GM23248 (cell line): Measurements from ENCODE around the gene MCF2L. TPM values are rescaled to one million over a fixed set of nuclear protein-coding genes. Genes with fewer than 3 reads are reported as not detected.

Experiments
- DNase-seq: peaks from one replicate; pipeline ENCODE4 v3.0.0-alpha.2; 2015
- H2AFZ ChIP-seq: fragments of 200-600 bp; sonication (generic); 2 replicates; pipeline ENCODE4 v1.6.1; 2016; ENCODE audit warnings: antibody characterized with exemption
- H3F3A ChIP-seq: fragments of 200-600 bp; sonication (generic); 2 replicates; pipeline ENCODE4 v1.6.1; 2016; ENCODE audit warnings: mild to moderate bottlenecking, antibody characterized with exemption, mixed run types; ENCODE audit not compliant: insufficient read depth
- H3K27ac ChIP-seq: fragments of 200-600 bp; sonication (generic); 2 replicates; pipeline ENCODE4 v1.5.1; 2016; ENCODE audit warnings: mild to moderate bottlenecking
- H3K27me3 ChIP-seq: fragments of 200-600 bp; sonication (generic); replicated peaks from 2 replicates; pipeline ENCODE4 v1.6.1; 2016; ENCODE audit warnings: mild to moderate bottlenecking; ENCODE audit not compliant: insufficient read depth
- H3K36me3 ChIP-seq: fragments of 200-600 bp; sonication (generic); 2 replicates; pipeline ENCODE4 v1.6.1; 2016; ENCODE audit warnings: low read depth, mild to moderate bottlenecking
- H3K4me1 ChIP-seq: fragments of 200-600 bp; sonication (generic); 2 replicates; pipeline ENCODE4 v1.6.1; 2016; ENCODE audit warnings: mild to moderate bottlenecking; ENCODE audit not compliant: insufficient read depth
- H3K4me2 ChIP-seq: fragments of 200-600 bp; sonication (generic); one replicate; pipeline ENCODE4 v1.6.1; 2016; ENCODE audit warnings: mild to moderate bottlenecking; ENCODE audit not compliant: unreplicated experiment
- H3K4me3 ChIP-seq: fragments of 200-600 bp; sonication (generic); 2 replicates; pipeline ENCODE4 v1.5.1; 2016; ENCODE audit warnings: mild to moderate bottlenecking
- H3K79me2 ChIP-seq: fragments of 200-600 bp; sonication (generic); 2 replicates; pipeline ENCODE4 v1.6.1; 2016; ENCODE audit warnings: mild to moderate bottlenecking; ENCODE audit not compliant: insufficient read depth
- H3K9ac ChIP-seq: fragments of 200-600 bp; sonication (generic); 2 replicates; pipeline ENCODE4 v1.6.1; 2016; ENCODE audit warnings: mild to moderate bottlenecking
- H3K9me2 ChIP-seq: fragments of 200-600 bp; sonication (generic); 2 replicates; pipeline ENCODE4 v1.6.1; 2016; ENCODE audit warnings: mixed run types, mild to moderate bottlenecking, moderate library complexity; ENCODE audit not compliant: insufficient read depth
- H3K9me3 ChIP-seq: fragments of 200-600 bp; sonication (generic); one replicate; pipeline ENCODE4 v1.6.1; 2017; ENCODE audit warnings: low read depth
- H4K20me1 ChIP-seq: fragments of 200-600 bp; sonication (generic); 2 replicates; pipeline ENCODE4 v1.6.0; 2016; ENCODE audit not compliant: insufficient read depth
- EZH2 ChIP-seq: fragments of 200-600 bp; sonication (generic); IDR thresholded peaks from 2 replicates; pipeline ENCODE4 v1.6.1; 2018; ENCODE audit warnings: antibody characterized with exemption, mild to moderate bottlenecking; ENCODE audit not compliant: insufficient read depth, poor library complexity, severe bottlenecking
- EZH2phosphoT487 ChIP-seq: fragments of 200-600 bp; sonication (generic); IDR thresholded peaks from 2 replicates; pipeline ENCODE4 v1.6.1; 2018; ENCODE audit warnings: antibody characterized with exemption, moderate library complexity, mild to moderate bottlenecking, low read depth; ENCODE audit not compliant: insufficient read depth
- WGBS, 2 experiments: methylation state at CpG; one replicate each; pipeline ENCODE4 v1.1.6; 2015 to 2017; ENCODE audit warnings: low lambda C conversion rate in 2 of 2, low coverage in 1 of 2; ENCODE audit errors: missing lambda C conversion rate in 2 of 2; 5-methylcytosine and 5-hydroxymethylcytosine counted together
- in situ Hi-C: fragments of 300-500 bp; cut with MboI; formaldehyde crosslinking; loops from 2 replicates; pipeline ENCODE4 v1.15.0; 2020
- polyA plus RNA-seq: library from polyadenylated mRNA; unstranded; fragments of >200 nt; fragmentation: Nextera tagmentation; extraction: Ambion mirVana; gene quantifications from 2 replicates; pipeline ENCODE4 v1.2.1, GENCODE V29; 2016
- total RNA-seq: library from RNA; depleted of rRNA; stranded (reverse); fragments of >200 nt; shearing (Covaris generic); gene quantifications from 2 replicates; pipeline ENCODE4 v1.2.3, GENCODE V29; 2014

The MCF2L gene
- total and polyA plus RNA-seq, 2 experiments from 2014 or later = not detected

DNA sequence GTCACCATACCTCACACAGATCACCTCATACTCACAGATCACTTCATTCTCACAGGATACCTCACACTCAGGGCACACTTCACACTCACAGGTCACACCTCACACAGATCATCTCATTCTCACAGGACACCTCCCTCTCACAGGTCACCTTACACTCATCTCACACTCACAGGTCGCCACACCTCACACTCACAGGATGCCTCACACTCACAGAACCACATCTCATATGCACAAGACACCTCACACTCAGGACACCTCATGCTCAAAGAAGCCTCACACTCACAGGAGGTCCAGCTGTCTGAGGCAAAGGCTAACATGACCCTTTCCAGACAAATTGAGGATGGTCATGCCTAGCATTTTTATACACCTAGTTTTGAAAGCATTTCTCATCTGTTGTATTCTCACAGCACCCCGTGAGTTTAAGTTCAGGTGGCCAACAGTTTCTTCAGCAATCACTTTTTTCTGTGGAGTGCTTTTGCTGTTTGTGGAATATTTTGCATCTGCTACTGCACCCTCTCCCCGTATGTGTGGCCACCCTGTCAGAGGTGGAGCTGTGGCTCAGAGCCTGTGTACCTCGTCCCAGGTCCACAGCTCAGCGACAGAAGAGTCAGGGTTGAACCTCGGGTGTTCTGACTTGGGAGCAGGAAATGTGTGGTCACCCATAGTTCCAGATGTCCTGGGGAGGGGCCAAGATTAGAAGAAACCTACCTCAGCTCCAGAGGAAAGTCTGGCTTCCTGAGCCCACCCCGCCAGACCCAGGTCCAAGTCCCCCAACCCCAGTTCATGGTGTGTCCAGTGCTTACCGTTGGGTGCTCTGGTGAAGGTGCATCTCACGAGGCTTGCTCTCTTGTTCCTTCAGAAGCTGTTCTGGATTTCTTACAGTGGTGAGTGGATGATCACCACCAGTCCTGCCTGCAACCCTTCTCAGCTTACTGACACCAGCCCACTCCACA, 144.2 kb downstream of the MCF2L start:
- peaks cover 9% of the 10 kb centered on the region; the same call in 1 of the 2 replicates for H3K27me3 ChIP-seq
- H2AFZ ChIP-seq = no peak overlapping the region
- H3K9me3 ChIP-seq = no peaks in the 10 kb centered on the region
- 55 to 59% methylated on average over 9 of the region's 9 CpGs for WGBS, 2 experiments
- H4K20me1 ChIP-seq = no peaks in the 10 kb centered on the region
- no peak overlapping the region for H3K9ac ChIP-seq
- no peak for TF ChIP-seq EZH2phosphoT487
- no peak for TF ChIP-seq EZH2
- no peaks in the 10 kb centered on the region for H3K4me1 ChIP-seq
- H3K27ac ChIP-seq = no peak overlapping the region
- no peak for DNase-seq
- no peaks in the 10 kb centered on the region for H3K79me2 ChIP-seq
- H3K4me2 ChIP-seq = no peak overlapping the region
- H3K9me2 ChIP-seq = no peaks in the 10 kb centered on the region
- H3K36me3 ChIP-seq = no peaks in the 10 kb centered on the region
- in situ Hi-C loops = no loop called here
- no peak overlapping the region for H3K4me3 ChIP-seq
- no peaks in the 10 kb centered on the region for H3F3A ChIP-seq

DNA sequence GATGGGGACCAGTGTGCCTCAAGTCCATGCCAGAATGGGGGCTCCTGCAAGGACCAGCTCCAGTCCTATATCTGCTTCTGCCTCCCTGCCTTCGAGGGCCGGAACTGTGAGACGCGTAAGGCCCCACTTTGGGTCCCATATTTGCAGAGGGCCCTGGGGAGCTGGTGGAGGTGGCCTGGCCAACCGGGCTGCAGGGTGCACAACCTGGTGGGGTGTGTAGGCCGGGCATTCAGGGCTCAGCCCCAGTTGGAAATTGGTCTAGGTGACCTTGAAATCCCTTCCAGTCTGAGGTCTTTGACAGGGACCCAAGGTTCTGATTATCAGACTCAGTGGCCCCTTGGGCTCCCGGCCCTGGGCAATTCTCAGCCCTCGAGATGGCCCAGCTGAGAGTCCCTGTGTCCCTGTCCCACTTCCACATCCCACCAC, 144.8 kb downstream of the MCF2L start:
- Histone ChIP-seq H2AFZ (no peak overlapping the region), H4K20me1 (no peaks in the 10 kb centered on the region), H3K4me2 (no peak overlapping the region), H3F3A (no peaks in the 10 kb centered on the region), H3K27ac (no peak overlapping the region), H3K9me2 (no peaks in the 10 kb centered on the region), H3K4me3 (no peak overlapping the region), H3K9ac (no peak overlapping the region), H3K79me2 (no peaks in the 10 kb centered on the region), H3K4me1 (no peaks in the 10 kb centered on the region), H3K36me3 (no peaks in the 10 kb centered on the region), H3K9me3 (no peaks in the 10 kb centered on the region), H3K27me3 (peaks cover 9% of the 10 kb centered on the region; the same call in 1 of the 2 replicates)
- no peak for DNase-seq
- WGBS, 2 experiments = 84 to 88% methylated on average over 8 of the region's 8 CpGs
- in situ Hi-C loops = no loop called here
- TF ChIP-seq EZH2 (no peak), EZH2phosphoT487 (no peak)

DNA sequence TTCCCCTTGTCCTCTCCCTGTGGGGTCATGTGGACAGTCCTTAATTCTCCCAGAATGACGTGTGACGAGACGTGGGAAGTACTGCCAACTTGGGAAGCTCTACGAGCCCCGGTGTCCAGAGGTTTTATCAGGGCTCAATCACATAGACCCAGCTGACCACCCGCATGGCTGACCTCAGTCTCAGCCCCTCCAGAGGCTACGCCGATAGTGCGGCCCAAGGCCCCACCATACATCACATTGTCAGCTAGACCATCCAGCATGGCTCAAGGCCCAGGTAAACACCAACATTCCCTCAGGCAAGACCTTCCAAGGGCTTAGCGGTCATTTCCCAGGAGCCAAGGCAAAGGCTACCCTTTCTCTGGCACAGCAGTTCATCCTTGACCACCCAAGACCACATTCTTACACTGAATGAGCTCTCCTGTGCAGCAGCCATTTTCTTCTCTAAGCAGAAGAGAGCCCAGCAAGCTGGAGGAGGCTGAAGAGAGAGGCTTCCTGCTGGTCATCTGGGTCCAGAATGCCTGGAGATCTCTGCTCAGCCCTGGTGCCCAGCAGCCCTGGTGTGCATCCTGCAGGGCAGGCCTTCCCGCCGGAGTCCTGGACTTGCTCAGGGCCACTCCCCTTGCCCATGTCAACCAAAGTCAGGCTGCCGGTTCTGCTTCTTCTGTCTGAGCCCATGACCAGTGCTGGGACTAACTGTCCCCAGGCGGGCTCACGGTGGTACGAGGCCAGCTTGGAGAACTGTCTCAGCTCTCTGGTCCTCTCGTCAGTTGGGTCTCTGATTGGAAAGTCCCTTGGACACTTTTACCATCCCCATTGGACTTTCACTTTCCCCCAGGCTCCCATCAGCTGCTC, 145.7 kb downstream of the MCF2L start:
- Histone ChIP-seq H3K27me3 (peaks cover 9% of the 10 kb centered on the region; the same call in 1 of the 2 replicates), H3K4me1 (no peaks in the 10 kb centered on the region), H3K79me2 (no peaks in the 10 kb centered on the region), H3K4me3 (no peak overlapping the region), H3K27ac (no peak overlapping the region), H3K9me3 (no peaks in the 10 kb centered on the region), H2AFZ (no peak overlapping the region), H3K36me3 (no peaks in the 10 kb centered on the region), H3K9me2 (no peaks in the 10 kb centered on the region), H3K4me2 (no peak overlapping the region), H3F3A (no peaks in the 10 kb centered on the region), H3K9ac (no peak overlapping the region), H4K20me1 (no peaks in the 10 kb centered on the region)
- no peak for DNase-seq
- 74 to 79% methylated on average over 16 to 17 of the region's 17 CpGs for WGBS, 2 experiments
- in situ Hi-C loops = no loop called here
- TF ChIP-seq EZH2phosphoT487 = no peak

DNA sequence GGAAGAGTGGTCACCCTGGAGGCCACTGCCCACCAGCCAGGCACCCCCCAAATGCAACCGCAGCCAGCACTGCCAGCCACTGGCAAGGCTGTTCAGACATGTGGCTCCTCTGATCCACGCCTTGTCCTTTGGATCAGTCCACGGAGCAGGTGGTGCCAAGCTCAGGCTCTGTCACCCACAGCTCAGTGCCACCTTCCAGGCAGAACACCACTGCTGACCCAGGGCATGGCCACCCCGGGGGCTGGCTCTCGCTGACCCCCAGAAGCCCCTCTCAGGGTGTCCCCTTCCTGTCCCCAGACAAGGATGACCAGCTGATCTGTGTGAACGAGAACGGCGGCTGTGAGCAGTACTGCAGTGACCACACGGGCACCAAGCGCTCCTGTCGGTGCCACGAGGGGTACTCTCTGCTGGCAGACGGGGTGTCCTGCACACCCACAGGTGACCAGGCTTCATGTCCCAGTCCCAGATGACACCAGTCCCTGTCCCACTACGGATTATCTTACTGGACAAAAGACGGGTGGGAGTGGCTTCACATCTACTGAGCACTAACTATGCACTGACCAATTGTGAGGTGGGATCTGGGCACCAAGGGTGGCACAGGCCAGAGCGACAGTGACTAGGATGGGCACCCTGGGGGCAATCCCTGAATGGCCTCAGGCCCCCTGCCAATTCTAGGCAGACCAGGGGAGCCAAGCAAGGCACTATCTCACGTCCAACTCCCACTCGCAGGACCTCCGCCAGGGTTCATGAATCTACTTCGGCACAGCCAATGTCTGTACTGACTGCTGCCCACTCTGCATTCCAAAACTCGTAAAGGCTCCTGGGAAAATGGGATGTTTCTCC, 146.6 kb downstream of the MCF2L start:
- H3K79me2 ChIP-seq = no peaks in the 10 kb centered on the region
- no peak overlapping the region for H3K27ac ChIP-seq
- in situ Hi-C loops = no loop called here
- no peak overlapping the region for H3K4me3 ChIP-seq
- H4K20me1 ChIP-seq = no peaks in the 10 kb centered on the region
- no peak for DNase-seq
- H3K9me2 ChIP-seq = no peaks in the 10 kb centered on the region
- no peaks in the 10 kb centered on the region for H3K36me3 ChIP-seq
- no peaks in the 10 kb centered on the region for H3K9me3 ChIP-seq
- H3K4me1 ChIP-seq = no peaks in the 10 kb centered on the region
- H3F3A ChIP-seq = no peaks in the 10 kb centered on the region
- WGBS, 2 experiments = 52 to 59% methylated on average over 21 of the region's 21 CpGs
- no peak overlapping the region for H2AFZ ChIP-seq
- TF ChIP-seq EZH2 (no peak), EZH2phosphoT487 (no peak)
- no peak overlapping the region for H3K9ac ChIP-seq
- no peak overlapping the region for H3K4me2 ChIP-seq
- peaks cover 6% of the 10 kb centered on the region; the same call in 1 of the 2 replicates for H3K27me3 ChIP-seq
